HEK293 (cell line): ENCODE data around the gene LSM7.

Experiments used
- CTCF ChIA-PET: fragments of 350-600 bp; formaldehyde crosslinking; extraction: SDS; loops from one replicate; lab custom pipeline; 2021; ENCODE audit warnings: antibody characterized with exemption; lab: Yijun Ruan, JAX
- POLR2A ChIA-PET: fragments of 300-600 bp; formaldehyde crosslinking; extraction: SDS; loops from one replicate; lab custom pipeline; 2020; ENCODE audit warnings: antibody characterized with exemption, inconsistent platforms; lab: Yijun Ruan, JAX
- H3K27ac ChIP-seq: fragments of 200-500 bp; sonication (Bioruptor generic); 2 replicates; pipeline ENCODE4 v1.5.1; 2014; ENCODE audit warnings: low read depth, low read length, control low read depth, inconsistent platforms; ENCODE audit errors: extremely low read depth
- H3K36me3 ChIP-seq, 2 experiments: fragments of 200-500 bp in 1 of 2; sonication (Bioruptor generic) in 1 of 2; 1 replicate in 1 of 2; 2 replicates in 1 of 2; pipeline ENCODE4 v1.5.1; 2014 to 2017; ENCODE audit warnings: inconsistent platforms in 2 of 2, low read length in 2 of 2; ENCODE audit not compliant: control insufficient read depth in 2 of 2, insufficient read depth in 1 of 2
- H3K4me1 ChIP-seq: fragments of 200-500 bp; sonication (Bioruptor generic); 2 replicates; pipeline ENCODE4 v1.5.1; 2014; ENCODE audit warnings: mild to moderate bottlenecking, low read length, inconsistent platforms; ENCODE audit not compliant: control insufficient read depth, insufficient read depth
- H3K4me3 ChIP-seq: 2 replicates; pipeline ENCODE4 v1.5.1; 2011; ENCODE audit warnings: low read depth, mild to moderate bottlenecking, control low read depth, low read length, moderate library complexity
- H3K9me3 ChIP-seq: fragments of 200-500 bp; sonication (Bioruptor generic); 2 replicates; pipeline ENCODE4 v1.5.1; 2014; ENCODE audit warnings: low read depth, low read length, inconsistent platforms; ENCODE audit not compliant: control insufficient read depth, insufficient read depth
- EGR2 ChIP-seq: fragments of 450-650 bp; formaldehyde crosslinking; IDR thresholded peaks from 2 replicates; pipeline ENCODE4 v1.5.1; 2016; ENCODE audit warnings: low read depth, missing biosample characterization, missing genetic modification characterization
- KLF8 ChIP-seq: fragments of 450-650 bp; formaldehyde crosslinking; IDR thresholded peaks from 2 replicates; pipeline ENCODE4 v1.5.1; 2016; ENCODE audit warnings: missing biosample characterization, missing genetic modification characterization
- SCRT2 ChIP-seq: fragments of 450-650 bp; formaldehyde crosslinking; IDR thresholded peaks from 2 replicates; pipeline ENCODE4 v1.5.1; 2016; ENCODE audit warnings: missing biosample characterization, missing genetic modification characterization
- SP2 ChIP-seq: fragments of 450-650 bp; formaldehyde crosslinking; IDR thresholded peaks from 2 replicates; pipeline ENCODE4 v1.5.1; 2016; ENCODE audit warnings: missing biosample characterization, missing genetic modification characterization
- ZBTB20 ChIP-seq: fragments of 450-650 bp; formaldehyde crosslinking; IDR thresholded peaks from 2 replicates; pipeline ENCODE4 v1.5.1; 2016; ENCODE audit warnings: missing biosample characterization, missing genetic modification characterization
- ZBTB48 ChIP-seq: fragments of 450-650 bp; formaldehyde crosslinking; IDR thresholded peaks from 2 replicates; pipeline ENCODE4 v1.5.1; 2016; ENCODE audit warnings: missing biosample characterization, missing genetic modification characterization
- ZBTB8A ChIP-seq: fragments of 450-650 bp; formaldehyde crosslinking; IDR thresholded peaks from 2 replicates; pipeline ENCODE4 v1.5.1; 2016; ENCODE audit warnings: missing biosample characterization, missing genetic modification characterization
- ZEB2 ChIP-seq: fragments of 450-650 bp; formaldehyde crosslinking; IDR thresholded peaks from 2 replicates; pipeline ENCODE4 v1.5.1; 2016; ENCODE audit warnings: missing biosample characterization, missing genetic modification characterization
- ZFP37 ChIP-seq: fragments of 450-650 bp; formaldehyde crosslinking; IDR thresholded peaks from 2 replicates; pipeline ENCODE4 v1.5.1; 2016; ENCODE audit warnings: missing biosample characterization, missing genetic modification characterization
- ZNF121 ChIP-seq: fragments of 450-650 bp; formaldehyde crosslinking; IDR thresholded peaks from 2 replicates; pipeline ENCODE4 v1.5.1; 2016; ENCODE audit warnings: missing biosample characterization, missing genetic modification characterization
- ZNF132 ChIP-seq: fragments of 450-650 bp; formaldehyde crosslinking; IDR thresholded peaks from 2 replicates; pipeline ENCODE4 v1.5.1; 2017; ENCODE audit warnings: missing biosample characterization, missing genetic modification characterization, borderline replicate concordance
- ZNF138 ChIP-seq: fragments of 450-650 bp; formaldehyde crosslinking; IDR thresholded peaks from 2 replicates; pipeline ENCODE4 v1.5.1; 2016; ENCODE audit warnings: missing biosample characterization, missing genetic modification characterization, borderline replicate concordance
- ZNF335 ChIP-seq: fragments of 450-650 bp; formaldehyde crosslinking; conservative IDR thresholded peaks from 2 replicates; pipeline ENCODE4 v1.5.1; 2016; ENCODE audit warnings: missing biosample characterization, missing genetic modification characterization
- ZNF513 ChIP-seq: fragments of 450-650 bp; IDR thresholded peaks from 2 replicates; pipeline ENCODE4 v1.5.1; 2018; ENCODE audit warnings: missing biosample characterization, missing genetic modification characterization
- ZNF549 ChIP-seq: fragments of 450-650 bp; IDR thresholded peaks from 2 replicates; pipeline ENCODE4 v1.5.1; 2018; ENCODE audit warnings: missing biosample characterization, missing genetic modification characterization, mild to moderate bottlenecking, inconsistent platforms, moderate library complexity
- ZNF596 ChIP-seq: fragments of 450-650 bp; IDR thresholded peaks from 2 replicates; pipeline ENCODE4 v1.5.0; 2018; ENCODE audit warnings: missing biosample characterization, mild to moderate bottlenecking, missing genetic modification characterization, moderate library complexity
- ZNF692 ChIP-seq: fragments of 450-650 bp; formaldehyde crosslinking; IDR thresholded peaks from 2 replicates; pipeline ENCODE4 v1.5.1; 2016; ENCODE audit warnings: missing biosample characterization, missing genetic modification characterization
- ZNF707 ChIP-seq: fragments of 450-650 bp; formaldehyde crosslinking; IDR thresholded peaks from 2 replicates; pipeline ENCODE4 v1.5.1; 2016; ENCODE audit warnings: missing biosample characterization, missing genetic modification characterization
- ZSCAN23 ChIP-seq: fragments of 450-650 bp; formaldehyde crosslinking; IDR thresholded peaks from 2 replicates; pipeline ENCODE4 v1.5.1; 2016; ENCODE audit warnings: missing biosample characterization, missing genetic modification characterization
- TF ChIP-seq, protein P1 (sequence below): fragments of 450-650 bp; formaldehyde crosslinking; IDR thresholded peaks from 2 replicates; pipeline ENCODE4 v1.5.1; 2016; ENCODE audit warnings: missing biosample characterization, missing genetic modification characterization
- TF ChIP-seq, protein P2 (sequence below): sonication (generic); formaldehyde crosslinking; IDR thresholded peaks from 2 replicates; pipeline ENCODE4 v1.8.1; 2022; ENCODE audit warnings: mild to moderate bottlenecking, moderate library complexity, missing genetic modification reagents
- TF ChIP-seq, protein P3 (sequence below): fragments of 450-650 bp; formaldehyde crosslinking; IDR thresholded peaks from 2 replicates; pipeline ENCODE4; 2016; ENCODE audit warnings: missing biosample characterization, missing genetic modification characterization

The LSM7 gene

GRCh38 chr19:2328401-2329148, at the start of gene LSM7, which contains the start of gene SPPL2B (continued):
- TF ChIP-seq, protein P1, sequence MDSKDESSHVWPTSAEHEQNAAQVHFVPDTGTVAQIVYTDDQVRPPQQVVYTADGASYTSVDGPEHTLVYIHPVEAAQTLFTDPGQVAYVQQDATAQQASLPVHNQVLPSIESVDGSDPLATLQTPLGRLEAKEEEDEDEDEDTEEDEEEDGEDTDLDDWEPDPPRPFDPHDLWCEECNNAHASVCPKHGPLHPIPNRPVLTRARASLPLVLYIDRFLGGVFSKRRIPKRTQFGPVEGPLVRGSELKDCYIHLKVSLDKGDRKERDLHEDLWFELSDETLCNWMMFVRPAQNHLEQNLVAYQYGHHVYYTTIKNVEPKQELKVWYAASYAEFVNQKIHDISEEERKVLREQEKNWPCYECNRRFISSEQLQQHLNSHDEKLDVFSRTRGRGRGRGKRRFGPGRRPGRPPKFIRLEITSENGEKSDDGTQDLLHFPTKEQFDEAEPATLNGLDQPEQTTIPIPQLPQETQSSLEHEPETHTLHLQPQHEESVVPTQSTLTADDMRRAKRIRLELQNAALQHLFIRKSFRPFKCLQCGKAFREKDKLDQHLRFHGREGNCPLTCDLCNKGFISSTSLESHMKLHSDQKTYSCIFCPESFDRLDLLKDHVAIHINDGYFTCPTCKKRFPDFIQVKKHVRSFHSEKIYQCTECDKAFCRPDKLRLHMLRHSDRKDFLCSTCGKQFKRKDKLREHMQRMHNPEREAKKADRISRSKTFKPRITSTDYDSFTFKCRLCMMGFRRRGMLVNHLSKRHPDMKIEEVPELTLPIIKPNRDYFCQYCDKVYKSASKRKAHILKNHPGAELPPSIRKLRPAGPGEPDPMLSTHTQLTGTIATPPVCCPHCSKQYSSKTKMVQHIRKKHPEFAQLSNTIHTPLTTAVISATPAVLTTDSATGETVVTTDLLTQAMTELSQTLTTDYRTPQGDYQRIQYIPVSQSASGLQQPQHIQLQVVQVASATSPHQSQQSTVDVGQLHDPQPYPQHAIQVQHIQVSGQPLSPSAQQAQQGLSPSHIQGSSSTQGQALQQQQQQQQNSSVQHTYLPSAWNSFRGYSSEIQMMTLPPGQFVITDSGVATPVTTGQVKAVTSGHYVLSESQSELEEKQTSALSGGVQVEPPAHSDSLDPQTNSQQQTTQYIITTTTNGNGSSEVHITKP (tag by site-specific recombination), result peak; percentile 6; the same call in 1 of the 2 replicates
- TF ChIP-seq, protein P2, sequence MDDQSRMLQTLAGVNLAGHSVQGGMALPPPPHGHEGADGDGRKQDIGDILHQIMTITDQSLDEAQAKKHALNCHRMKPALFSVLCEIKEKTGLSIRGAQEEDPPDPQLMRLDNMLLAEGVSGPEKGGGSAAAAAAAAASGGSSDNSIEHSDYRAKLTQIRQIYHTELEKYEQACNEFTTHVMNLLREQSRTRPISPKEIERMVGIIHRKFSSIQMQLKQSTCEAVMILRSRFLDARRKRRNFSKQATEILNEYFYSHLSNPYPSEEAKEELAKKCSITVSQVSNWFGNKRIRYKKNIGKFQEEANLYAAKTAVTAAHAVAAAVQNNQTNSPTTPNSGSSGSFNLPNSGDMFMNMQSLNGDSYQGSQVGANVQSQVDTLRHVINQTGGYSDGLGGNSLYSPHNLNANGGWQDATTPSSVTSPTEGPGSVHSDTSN (CRISPR knock-in tag), result peak; percentile 76
- TF ChIP-seq SCRT2 (tag by site-specific recombination) (no peak), ZNF513 (tag by site-specific recombination) (no peak)

GRCh38 chr19:2376784-2377519, 48.6 kb upstream of the LSM7 start:
- POLR2A ChIA-PET, result no interaction called here
- CTCF ChIA-PET, result no interaction called here
- Histone ChIP-seq H3K4me3 (no peak overlapping the region), H3K36me3 (no peaks in the 10 kb centered on the region), H3K9me3 (no peaks in the 10 kb centered on the region), H3K27ac (no peak overlapping the region), H3K4me1 (no peaks in the 10 kb centered on the region)
- TF ChIP-seq KLF8 (tag by site-specific recombination) (no peak), ZFP37 (tag by site-specific recombination) (no peak), ZEB2 (no peak), ZNF121 (tag by site-specific recombination) (peak; percentile 86), ZBTB20 (tag by site-specific recombination) (no peak), ZNF132 (tag by site-specific recombination) (no peak), ZNF707 (tag by site-specific recombination) (no peak), ZSCAN23 (tag by site-specific recombination) (no peak)
- TF ChIP-seq, all 188 proteins: peak for 1

DNA sequence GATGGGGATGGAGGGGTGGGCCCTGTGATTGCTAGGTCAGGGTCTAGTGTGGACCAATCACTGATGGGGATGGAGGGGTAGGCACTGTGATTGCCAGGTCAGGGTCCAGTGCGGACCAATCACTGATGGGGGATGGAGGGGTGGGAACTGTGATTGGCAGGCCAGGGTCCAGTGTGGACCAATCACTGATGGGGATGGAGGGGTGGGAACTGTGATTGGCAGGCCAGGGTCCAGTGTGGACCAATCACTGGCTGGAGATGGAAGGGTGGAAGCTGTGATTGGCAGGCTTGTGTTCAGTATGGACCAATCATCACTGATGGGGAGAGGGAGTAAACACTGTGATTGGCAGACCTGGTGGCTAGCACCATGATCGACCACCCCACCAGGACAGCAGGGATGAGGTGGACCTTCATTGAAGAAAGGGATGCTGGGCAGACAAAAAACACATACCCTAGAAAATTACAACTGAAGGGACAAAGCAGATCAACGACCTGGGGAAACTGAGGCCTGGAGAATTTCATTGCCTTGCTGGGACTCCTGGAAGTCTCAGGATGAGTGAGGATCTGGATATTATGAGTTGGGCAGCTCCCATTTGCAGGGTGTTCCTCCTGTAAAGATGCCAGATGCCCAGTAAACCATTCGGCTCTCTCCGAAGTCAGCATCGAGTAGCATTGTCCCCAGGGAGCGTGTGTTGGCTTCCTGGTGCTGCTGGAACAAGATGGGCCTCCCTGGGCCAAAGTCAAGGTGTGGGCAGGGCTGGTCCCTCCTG, 47.2 kb upstream of the LSM7 start:
- no peak overlapping the region for H3K4me3 ChIP-seq
- H3K9me3 ChIP-seq, result no peaks in the 10 kb centered on the region
- H3K27ac ChIP-seq, result no peak overlapping the region
- ChIA-PET POLR2A (interaction anchor here (0.6 kb wide), 1 partner anchor 1440 kb away, joined by 5 read pairs; no protein-coding TSS in a partner anchor), CTCF (no interaction called here)
- H3K36me3 ChIP-seq, result no peaks in the 10 kb centered on the region
- H3K4me1 ChIP-seq, result no peaks in the 10 kb centered on the region
- TF ChIP-seq ZBTB8A (tag by site-specific recombination) (no peak), ZNF692 (tag by site-specific recombination) (no peak), EGR2 (tag by site-specific recombination) (no peak), SP2 (tag by site-specific recombination) (peak; percentile 78), ZNF549 (tag by site-specific recombination) (peak; percentile 95), ZNF596 (tag by site-specific recombination) (no peak), ZBTB48 (tag by site-specific recombination) (0 out of 2 replicates have a peak, but pooled peaks have one; percentile 30), ZNF335 (tag by site-specific recombination) (no peak), ZNF138 (tag by site-specific recombination) (no peak), ZNF121 (tag by site-specific recombination) (no peak)
- TF ChIP-seq, protein P3, sequence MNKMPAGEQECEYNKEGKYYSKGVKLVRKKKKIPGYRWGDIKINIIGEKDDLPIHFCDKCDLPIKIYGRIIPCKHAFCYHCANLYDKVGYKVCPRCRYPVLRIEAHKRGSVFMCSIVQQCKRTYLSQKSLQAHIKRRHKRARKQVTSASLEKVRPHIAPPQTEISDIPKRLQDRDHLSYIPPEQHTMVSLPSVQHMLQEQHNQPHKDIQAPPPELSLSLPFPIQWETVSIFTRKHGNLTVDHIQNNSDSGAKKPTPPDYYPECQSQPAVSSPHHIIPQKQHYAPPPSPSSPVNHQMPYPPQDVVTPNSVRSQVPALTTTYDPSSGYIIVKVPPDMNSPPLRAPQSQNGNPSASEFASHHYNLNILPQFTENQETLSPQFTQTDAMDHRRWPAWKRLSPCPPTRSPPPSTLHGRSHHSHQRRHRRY (tag by site-specific recombination), result no peak
